GM18508 (cell line): ENCODE results near the gene RASSF7.

Source experiments
- ATAC-seq: cut with Tn5 transposase; IDR thresholded peaks from one replicate; pipeline ENCODE4 v1.9.1; 2021; ENCODE audit warnings: moderate number of reproducible peaks; ENCODE audit not compliant: insufficient read depth, unreplicated experiment

RASSF7 gene

DNA sequence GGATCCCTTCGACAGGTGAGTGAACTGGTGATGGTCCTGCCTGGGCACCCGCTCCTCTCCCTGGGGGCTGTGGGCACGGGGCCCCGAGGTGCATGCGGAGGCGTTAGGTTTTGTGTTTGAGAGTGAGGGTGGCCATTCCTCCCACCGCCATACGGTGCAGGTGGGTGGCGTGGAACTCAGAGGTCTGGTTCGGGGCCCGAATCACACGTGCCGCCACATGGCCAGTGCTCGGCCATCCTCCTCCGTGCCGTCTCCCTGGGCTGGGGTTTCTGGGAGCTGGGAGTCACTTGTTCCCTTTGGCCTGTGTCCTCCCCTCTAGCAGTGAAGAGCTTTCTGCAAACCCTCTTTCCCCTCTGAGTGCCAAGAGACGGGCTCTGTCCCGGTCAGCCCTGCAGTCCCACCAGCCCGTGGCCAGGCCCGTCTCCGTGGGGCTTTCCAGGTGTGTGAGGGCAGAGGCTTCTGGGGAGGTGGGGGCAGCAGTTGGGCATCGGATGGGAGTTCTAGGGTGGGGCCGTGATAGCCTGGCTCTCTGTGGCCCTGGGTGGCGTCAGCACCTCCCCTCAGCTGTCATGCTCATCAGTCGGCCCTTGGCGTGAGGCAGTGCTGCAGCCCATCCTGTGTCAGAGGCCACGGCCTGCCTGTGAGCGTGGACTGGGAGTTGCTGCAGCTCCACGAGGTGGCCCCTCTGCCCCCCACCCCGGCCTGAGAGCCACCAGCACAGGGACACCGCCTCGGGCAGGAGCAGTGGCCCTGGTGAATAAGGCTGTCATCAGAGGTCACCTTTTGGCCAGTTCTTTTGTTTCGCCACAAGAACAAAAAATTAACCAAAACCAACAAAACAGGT lies 44.7 kb downstream of the RASSF7 start:
- ATAC-seq, result no peak

- ATAC-seq, result no peak
These were observed 45.5 kb downstream of the RASSF7 start for GRCh38 chr11:606245-606644.

GRCh38 chr11:607020-607780 lies 46.4 kb downstream of the RASSF7 start:
- no peak for ATAC-seq

DNA sequence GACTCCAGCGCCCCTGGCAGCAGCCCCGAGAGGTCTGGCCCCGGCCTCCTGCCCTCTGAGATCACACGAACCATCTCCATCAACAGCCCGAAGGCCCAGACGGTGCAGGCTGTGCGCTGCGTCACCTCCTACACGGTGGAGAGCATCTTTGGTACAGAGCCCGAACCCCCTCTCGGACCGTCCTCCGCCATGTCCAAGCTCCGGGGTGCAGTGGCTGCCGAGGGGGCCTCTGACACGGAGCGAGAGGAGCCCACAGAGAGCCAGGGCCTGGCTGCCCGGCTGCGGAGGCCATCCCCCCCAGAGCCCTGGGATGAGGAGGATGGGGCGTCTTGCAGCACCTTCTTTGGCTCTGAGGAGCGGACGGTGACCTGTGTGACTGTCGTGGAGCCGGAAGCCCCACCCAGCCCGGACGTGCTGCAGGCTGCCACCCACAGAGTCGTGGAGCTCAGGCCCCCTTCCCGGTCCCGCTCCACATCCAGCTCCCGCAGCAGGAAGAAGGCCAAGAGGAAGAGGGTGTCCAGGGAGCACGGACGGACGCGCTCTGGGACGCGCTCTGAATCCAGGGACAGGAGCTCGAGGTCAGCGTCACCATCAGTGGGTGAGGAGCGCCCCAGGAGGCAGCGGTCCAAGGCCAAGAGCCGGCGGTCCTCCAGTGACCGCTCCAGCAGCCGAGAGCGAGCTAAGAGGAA lies 47.3 kb downstream of the RASSF7 start:
- no peak for ATAC-seq

GRCh38 chr11:608791-609251 lies 48.1 kb downstream of the RASSF7 start:
- ATAC-seq, result no peak

- no peak for ATAC-seq
These were observed 48.6 kb downstream of the RASSF7 start for GRCh38 chr11:609341-609811.

DNA sequence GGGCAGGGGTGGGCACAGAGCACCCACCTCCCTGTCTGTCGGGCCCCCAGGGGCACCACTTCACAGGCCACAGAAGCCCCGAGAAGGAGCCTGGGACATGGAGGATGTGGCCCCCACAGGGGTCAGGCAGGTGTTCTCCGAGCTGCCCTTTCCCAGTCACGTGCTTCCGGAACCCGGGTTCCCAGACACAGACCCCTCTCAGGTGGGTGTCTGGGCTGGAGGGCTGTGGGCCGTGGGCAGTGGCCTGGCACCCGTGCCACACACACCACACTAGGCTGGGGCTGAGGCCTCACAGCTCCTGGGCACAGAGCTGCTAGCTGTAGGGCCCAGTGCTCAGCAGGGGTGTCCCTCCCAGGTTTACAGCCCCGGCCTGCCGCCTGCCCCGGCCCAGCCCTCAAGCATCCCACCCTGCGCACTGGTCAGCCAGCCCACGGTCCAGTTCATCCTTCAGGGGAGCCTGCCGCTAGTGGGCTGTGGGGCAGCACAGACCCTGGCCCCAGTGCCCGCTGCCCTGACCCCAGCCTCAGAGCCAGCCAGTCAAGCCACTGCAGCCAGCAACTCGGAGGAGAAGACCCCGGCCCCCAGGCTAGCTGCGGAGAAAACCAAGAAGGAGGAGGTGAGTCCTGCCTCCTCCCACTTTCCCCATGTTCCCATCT lies 49.5 kb downstream of the RASSF7 start:
- no peak for ATAC-seq

- no peak for ATAC-seq
These were observed 50.5 kb downstream of the RASSF7 start for GRCh38 chr11:611001-611996.

- ATAC-seq, result no peak
These were observed 51.6 kb downstream of the RASSF7 start for GRCh38 chr11:612201-612960.

- ATAC-seq, result no peak
These were observed 52.2 kb downstream of the RASSF7 start for GRCh38 chr11:612961-613300.

GRCh38 chr11:613369-613968 lies 52.7 kb downstream of the RASSF7 start:
- no peak for ATAC-seq
